Activated T-cell treated with anti-CD3 and anti-CD28 coated beads for 24 hours (primary cell): ENCODE results near the gene HPF1.
"Not testable (repeated sequence)": the region's sequence is repeated elsewhere in the genome, so short reads cannot be mapped to it uniquely, and the experiment has no call there.

Source experiments
- DNase-seq: peaks from one replicate; pipeline ENCODE4 v3.0.0-alpha.2; 2020; ENCODE audit warnings: low read depth

The HPF1 gene

GRCh38 chr4:169757575-169758184, at the start of gene HPF1:
Gene HPF1 (minus strand): TSS chr4:169757944. CDS start chr4:169757877, 67 bp downstream.
- peak; percentile 95 for DNase-seq

DNA sequence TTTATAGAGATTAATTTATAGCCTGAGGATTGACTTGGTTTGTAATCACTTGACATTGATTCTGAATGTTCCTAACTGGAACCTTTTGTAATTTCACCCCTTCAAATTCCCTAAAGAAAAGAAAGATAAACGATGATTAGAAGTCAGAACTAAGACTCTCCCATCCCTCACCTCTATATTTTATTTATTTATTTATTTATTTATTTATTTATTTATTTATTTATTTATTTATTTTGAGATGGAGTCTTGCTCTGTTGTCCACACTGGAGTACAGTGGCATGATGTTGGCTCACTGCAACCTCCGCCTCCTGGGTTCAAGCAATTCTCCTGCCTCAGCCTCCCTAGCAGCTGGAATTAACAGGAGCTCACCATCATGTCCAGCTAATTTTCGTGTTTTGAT, 49.0 kb upstream of the HPF1 start:
- DNase-seq = not testable (repeated sequence)

- DNase-seq = no peak
These were observed 45.7 kb upstream of the HPF1 start for GRCh38 chr4:169803413-169803812.

DNA sequence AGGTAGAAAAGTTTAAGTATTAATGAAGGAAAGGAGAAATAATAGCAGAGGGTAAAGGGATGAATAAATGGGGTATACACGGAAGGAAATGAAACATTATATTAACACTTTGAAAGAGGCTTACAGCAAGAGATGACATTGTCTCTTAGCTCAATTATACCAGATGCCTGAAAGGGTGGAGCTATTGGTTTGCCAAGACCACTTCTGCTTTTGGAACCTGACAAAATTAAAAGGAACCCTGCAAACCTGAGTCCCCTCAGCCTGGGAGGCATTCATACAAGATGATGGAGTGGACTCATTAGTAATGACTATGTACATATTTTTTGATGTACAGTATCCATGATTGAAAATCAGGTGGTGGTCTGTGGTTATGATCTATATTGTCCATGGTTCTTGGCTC, 45.1 kb upstream of the HPF1 start:
- DNase-seq = no peak

GRCh38 chr4:169800541-169800940, 42.8 kb upstream of the HPF1 start:
- no peak for DNase-seq

DNA sequence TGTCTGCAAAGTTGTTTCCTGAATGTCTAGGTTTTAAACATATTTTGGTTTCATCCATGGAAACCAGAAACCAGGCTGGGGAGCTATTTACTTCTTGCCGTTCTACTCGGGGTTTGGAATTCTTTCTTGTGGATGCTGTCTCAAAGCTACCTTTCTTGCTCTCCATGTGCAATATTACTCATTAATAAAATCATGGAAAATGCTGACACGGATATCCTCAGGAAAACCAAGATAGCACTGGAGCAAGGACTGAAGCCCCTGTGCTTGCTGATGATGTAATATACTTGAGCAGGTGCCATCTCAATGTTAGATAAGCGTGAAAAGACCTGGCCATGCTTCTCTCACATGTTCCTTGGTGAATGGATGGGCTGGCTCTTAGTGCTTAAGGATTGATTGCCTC, 41.5 kb upstream of the HPF1 start:
- no peak for DNase-seq

GRCh38 chr4:169795585-169795984, 37.8 kb upstream of the HPF1 start:
- DNase-seq = no peak

DNA sequence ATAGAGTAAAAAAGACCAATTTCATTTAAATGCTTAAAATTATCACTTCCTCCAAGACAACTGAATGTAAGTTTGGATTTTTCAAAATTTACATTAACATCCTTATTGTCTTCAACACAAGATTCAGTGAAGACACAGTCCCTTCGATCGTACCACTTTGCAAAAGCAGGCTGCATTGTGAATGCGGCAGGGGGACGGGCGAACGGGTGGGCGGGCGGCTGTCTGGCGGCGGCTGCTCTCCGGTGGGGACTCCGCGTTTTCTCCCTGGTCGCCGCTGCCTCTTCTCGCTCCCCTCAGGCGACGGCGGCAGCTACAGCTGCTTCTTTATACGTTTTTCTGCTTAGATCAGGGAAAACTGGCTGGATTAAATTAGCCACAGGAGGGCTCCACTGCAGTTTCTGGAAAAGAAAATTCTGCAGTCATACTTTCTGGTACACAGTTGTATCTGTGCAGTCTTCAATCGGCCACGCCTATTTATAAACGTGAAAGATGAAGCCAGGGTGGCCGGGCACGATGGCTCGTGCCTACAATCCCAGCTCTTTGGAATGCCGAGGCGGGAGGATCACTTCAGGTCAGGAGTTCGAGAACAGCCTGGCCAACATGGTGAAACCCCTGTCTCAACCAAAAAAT, 33.9 kb upstream of the HPF1 start:
- no peak for DNase-seq

DNA sequence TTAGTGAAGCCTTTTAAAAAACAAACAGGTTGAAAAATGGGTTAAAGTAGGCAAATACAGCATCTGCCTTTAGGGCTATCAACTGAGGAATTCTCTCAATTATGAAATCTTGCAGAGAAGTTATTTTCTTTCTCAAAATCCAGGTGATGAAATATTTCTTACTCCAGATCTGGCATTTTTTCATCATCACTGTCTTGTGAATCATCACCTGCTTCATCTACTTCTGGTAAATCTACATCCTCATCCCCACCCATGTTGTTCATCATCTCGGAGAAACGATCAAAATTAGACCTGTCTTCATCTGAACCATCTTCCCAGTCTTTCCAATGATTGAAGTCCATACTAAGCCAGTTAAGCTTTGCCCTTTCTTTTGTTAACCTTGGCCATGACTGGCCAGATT, 33.3 kb upstream of the HPF1 start:
- no peak for DNase-seq

- no peak for DNase-seq
These were observed 17.0 kb upstream of the HPF1 start for GRCh38 chr4:169774466-169775445.

DNA sequence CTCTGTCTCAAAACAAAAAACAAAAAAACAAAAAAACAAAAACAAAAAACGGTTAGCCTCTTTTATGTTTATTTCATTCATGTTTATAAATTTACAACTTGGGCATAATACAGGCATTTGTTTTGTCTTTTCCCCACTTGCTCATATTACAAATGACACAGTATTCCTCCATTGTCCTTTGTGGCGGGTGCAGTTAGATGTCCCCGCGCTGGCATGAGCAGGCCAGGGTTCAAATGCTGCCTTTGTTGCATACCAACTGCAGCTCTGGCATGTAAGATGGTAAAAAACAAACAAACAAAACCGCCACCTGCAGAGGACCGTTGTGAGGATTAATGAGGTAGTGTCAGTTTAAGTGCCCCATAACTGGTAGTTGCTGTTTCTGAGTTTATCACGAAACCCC, 16.1 kb upstream of the HPF1 start:
- DNase-seq = no peak

DNA sequence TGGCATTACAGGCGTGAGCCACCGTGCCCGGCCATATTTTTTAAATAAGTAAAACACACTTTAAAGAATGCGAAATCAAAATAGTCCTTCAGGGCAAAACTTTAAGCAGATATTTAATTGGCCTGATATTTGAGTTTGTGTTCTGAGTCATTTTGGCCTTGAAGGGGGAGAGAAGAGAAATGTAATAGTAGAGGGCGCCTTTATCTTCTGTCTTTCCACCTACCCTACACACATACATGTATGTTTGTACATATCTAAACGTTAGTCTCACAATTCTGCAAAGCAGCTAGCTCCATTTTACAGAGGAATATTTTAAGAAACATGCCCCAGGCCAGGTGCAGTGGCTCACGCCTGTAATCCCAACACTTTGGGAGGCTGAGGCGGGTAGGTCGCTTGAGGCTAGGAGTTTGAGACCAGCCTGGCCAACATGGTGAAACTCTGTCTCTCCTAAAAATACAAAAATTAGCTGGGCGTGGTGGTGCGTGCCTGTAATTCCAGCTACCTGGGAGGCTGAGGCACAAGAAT, 13.9 kb upstream of the HPF1 start:
- not testable (repeated sequence) for DNase-seq

- no peak for DNase-seq
These were observed 12.7 kb upstream of the HPF1 start for GRCh38 chr4:169770416-169770815.

- DNase-seq = no peak
These were observed 10.6 kb upstream of the HPF1 start for GRCh38 chr4:169768385-169768784.

DNA sequence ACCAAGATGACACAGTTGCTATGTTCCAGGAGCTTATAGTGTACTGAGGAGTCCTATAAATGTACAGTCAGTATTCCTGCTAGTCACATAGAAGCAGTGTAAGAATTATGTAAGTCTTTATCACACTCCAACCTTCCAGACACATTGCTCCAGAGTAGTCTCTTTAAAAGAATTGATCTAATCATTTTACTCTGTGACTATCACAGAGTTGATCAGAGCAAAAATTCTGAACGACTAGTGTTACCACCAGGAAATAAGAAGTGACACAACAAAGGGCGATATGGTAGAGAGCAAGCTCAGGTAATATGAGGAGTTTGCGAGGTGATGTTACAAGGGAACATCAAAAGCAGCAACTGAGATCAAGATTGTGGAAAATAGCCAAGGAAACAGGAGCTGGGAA, 9.0 kb upstream of the HPF1 start:
- no peak for DNase-seq

- DNase-seq = no peak
These were observed 8.1 kb upstream of the HPF1 start for GRCh38 chr4:169765835-169766234.

DNA sequence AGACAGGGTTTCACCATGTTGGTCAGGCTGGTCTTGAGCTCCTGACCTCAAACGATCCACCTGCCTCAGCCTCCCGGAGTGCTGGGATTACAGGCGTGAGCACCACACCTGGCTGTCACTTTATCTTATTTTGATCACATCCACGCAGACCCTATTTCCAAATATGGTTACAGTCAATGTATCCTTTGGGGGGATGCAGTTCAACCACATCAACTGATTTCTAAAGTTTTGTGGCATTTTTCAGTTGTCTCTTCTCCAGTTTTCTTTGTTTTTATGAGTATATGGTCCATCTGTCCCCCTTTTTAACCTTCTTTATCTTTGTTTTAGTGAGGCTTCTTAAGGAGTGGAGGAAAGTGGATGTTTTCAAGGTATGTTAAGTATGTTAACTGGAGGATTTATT, 4.1 kb upstream of the HPF1 start:
- no peak for DNase-seq

- no peak for DNase-seq
These were observed 738 bp upstream of the HPF1 start for GRCh38 chr4:169758401-169758962.

GRCh38 chr4:169756971-169757574, 671 bp downstream of the HPF1 start:
- DNase-seq = no peak

DNA sequence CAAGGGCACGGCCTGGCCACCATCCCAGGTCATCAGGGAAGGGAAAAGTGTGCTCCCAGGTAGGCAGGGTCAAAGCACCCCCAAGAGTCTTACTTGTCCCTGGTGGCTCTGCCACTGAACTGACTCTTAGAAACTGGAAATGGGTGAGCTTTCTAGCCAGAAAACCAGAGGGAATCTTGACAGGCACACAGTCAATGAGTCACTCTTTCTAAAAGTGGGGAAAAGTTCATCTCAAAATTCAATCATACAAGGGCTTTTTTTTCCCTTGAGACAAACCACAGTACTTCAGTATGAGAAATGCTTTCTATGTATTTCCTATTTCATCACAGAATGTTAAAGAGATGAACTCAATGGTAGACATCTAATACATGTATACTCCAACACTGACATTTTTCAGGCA, 12.5 kb downstream of the HPF1 start:
- no peak for DNase-seq

GRCh38 chr4:169744601-169745000, 13.1 kb downstream of the HPF1 start:
- DNase-seq = no peak

DNA sequence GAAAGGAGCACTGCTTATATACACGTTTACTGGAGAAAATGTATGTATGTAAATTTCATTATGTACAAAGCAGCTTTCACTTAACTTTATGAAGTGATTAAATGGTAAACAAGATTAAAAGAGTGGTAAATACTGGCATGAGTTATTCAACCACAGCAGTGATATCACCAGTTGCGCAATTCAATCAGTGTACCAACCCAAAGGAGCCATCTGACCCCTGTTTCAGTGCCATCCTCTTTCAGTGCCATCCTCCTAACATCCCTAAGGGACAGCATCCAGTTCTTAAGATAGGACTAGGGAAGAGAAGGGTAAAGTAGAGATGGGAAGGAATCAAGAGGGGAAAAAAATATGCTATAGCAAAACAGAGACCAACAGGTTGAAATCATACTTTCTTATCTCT, 16.2 kb downstream of the HPF1 start:
- DNase-seq = no peak
